ENCODE measurements around the gene PEAK1.

Gene PEAK1

GRCh38 chr15:77064063-77064462, 355.8 kb downstream of the PEAK1 start:
- H3K4me3 Mint-ChIP-seq = no peak overlapping the region
- peaks cover 3% of the 10 kb centered on the region for H3K9me3 Mint-ChIP-seq
- no peak for DNase-seq
- H3K4me1 Mint-ChIP-seq = peaks cover 85% of the 10 kb centered on the region
- peak overlapping the region; percentile 50 for H3K27ac Mint-ChIP-seq
- no peak for TF ChIP-seq CTCF (IDR thresholded peaks at IDR 0.05)
- peaks cover 27% of the 10 kb centered on the region for H3K36me3 Mint-ChIP-seq (ENCODE audit: low read depth)
- H3K27me3 Mint-ChIP-seq (ENCODE audit: low read depth, poor library complexity) = no peaks in the 10 kb centered on the region

- Mint-ChIP-seq H3K4me1 (peaks cover 84% of the 10 kb centered on the region), H3K27ac (peak overlapping the region; percentile 72), H3K4me3 (no peak overlapping the region), H3K36me3 (ENCODE audit: low read depth) (peaks cover 21% of the 10 kb centered on the region), H3K27me3 (ENCODE audit: low read depth, poor library complexity) (no peaks in the 10 kb centered on the region), H3K9me3 (peaks cover 3% of the 10 kb centered on the region)
- DNase-seq = no peak
- no peak for TF ChIP-seq CTCF (IDR thresholded peaks at IDR 0.05)
These were observed 356.7 kb downstream of the PEAK1 start for GRCh38 chr15:77063249-77063648.

- Mint-ChIP-seq H3K4me1 (peaks cover 72% of the 10 kb centered on the region), H3K27me3 (ENCODE audit: low read depth, poor library complexity) (no peaks in the 10 kb centered on the region), H3K4me3 (peak overlapping the region; percentile 2), H3K27ac (peak overlapping the region; percentile 4), H3K36me3 (ENCODE audit: low read depth) (peaks cover 5% of the 10 kb centered on the region), H3K9me3 (no peaks in the 10 kb centered on the region)
- no peak for TF ChIP-seq CTCF (IDR thresholded peaks at IDR 0.05)
- no peak for DNase-seq
These were observed 359.4 kb downstream of the PEAK1 start for GRCh38 chr15:77060546-77060945.

- H3K4me1 Mint-ChIP-seq = peaks cover 68% of the 10 kb centered on the region
- H3K36me3 Mint-ChIP-seq (ENCODE audit: low read depth) = peaks cover 9% of the 10 kb centered on the region
- DNase-seq = no peak
- H3K27ac Mint-ChIP-seq = peak overlapping the region; percentile 33
- TF ChIP-seq CTCF (IDR thresholded peaks at IDR 0.05) = no peak
- H3K9me3 Mint-ChIP-seq = no peaks in the 10 kb centered on the region
- peak overlapping the region; percentile 9 for H3K4me3 Mint-ChIP-seq
- H3K27me3 Mint-ChIP-seq (ENCODE audit: low read depth, poor library complexity) = no peaks in the 10 kb centered on the region
These were observed 360.0 kb downstream of the PEAK1 start for GRCh38 chr15:77059786-77060361.

DNA sequence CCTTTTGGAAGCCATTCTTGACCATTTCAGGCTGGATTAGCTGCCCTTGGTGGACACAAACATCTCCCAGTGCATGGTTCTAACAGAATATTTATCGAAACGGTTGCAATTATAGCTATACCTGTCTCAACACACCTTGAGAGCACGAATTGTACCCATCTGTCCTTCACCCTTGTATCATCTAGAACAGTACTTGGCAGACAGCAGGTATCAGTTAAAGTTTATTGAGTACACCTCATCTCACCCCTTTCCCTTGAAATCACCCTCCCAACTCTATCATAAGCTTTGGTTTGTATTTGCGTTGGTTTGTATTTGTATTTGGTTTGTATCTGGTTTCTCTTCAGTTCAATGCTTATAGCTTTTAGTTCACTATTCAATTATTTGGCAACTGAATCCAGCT, 361.4 kb downstream of the PEAK1 start:
- Mint-ChIP-seq H3K4me3 (no peak overlapping the region), H3K27ac (peak overlapping the region; percentile 57), H3K27me3 (ENCODE audit: low read depth, poor library complexity) (no peaks in the 10 kb centered on the region), H3K9me3 (no peaks in the 10 kb centered on the region), H3K36me3 (ENCODE audit: low read depth) (peaks cover 15% of the 10 kb centered on the region), H3K4me1 (peaks cover 54% of the 10 kb centered on the region)
- DNase-seq = no peak
- no peak for TF ChIP-seq CTCF (IDR thresholded peaks at IDR 0.05)

GRCh38 chr15:77057685-77058084, 362.2 kb downstream of the PEAK1 start:
- Mint-ChIP-seq H3K36me3 (ENCODE audit: low read depth) (peaks cover 17% of the 10 kb centered on the region), H3K9me3 (no peaks in the 10 kb centered on the region), H3K27ac (no peak overlapping the region), H3K4me3 (no peak overlapping the region), H3K27me3 (ENCODE audit: low read depth, poor library complexity) (no peaks in the 10 kb centered on the region), H3K4me1 (peaks cover 48% of the 10 kb centered on the region)
- TF ChIP-seq CTCF (IDR thresholded peaks at IDR 0.05) = no peak
- DNase-seq = no peak
